Ishikawa (cell line): ENCODE data around the gene INKA2.

Experiments
- CEBPB ChIP-seq: IDR thresholded peaks from 2 replicates; pipeline ENCODE4 v1.6.1; 2012
- CREB1 ChIP-seq: IDR thresholded peaks from 2 replicates; pipeline ENCODE4 v1.6.1; 2012; ENCODE audit warnings: low read depth
- EGR1 ChIP-seq: IDR thresholded peaks from 2 replicates; pipeline ENCODE4 v1.6.1; 2012
- EP300 ChIP-seq: IDR thresholded peaks from 2 replicates; pipeline ENCODE4 v1.6.1; 2012; ENCODE audit warnings: borderline replicate concordance
- FOXM1 ChIP-seq: IDR thresholded peaks from 2 replicates; pipeline ENCODE4 v1.6.1; 2012; ENCODE audit warnings: low read depth, borderline replicate concordance
- NFIC ChIP-seq: IDR thresholded peaks from 2 replicates; pipeline ENCODE4 v1.6.1; 2012
- RAD21 ChIP-seq: IDR thresholded peaks from 2 replicates; pipeline ENCODE4 v1.6.1; 2012; ENCODE audit warnings: low read depth
- TAF1 ChIP-seq: IDR thresholded peaks from 2 replicates; pipeline ENCODE4 v1.6.1; 2012; ENCODE audit warnings: low read depth, mild to moderate bottlenecking
- TCF12 ChIP-seq: IDR thresholded peaks from 2 replicates; pipeline ENCODE4 v1.6.1; 2012; ENCODE audit warnings: low read depth
- TEAD4 ChIP-seq: IDR thresholded peaks from 2 replicates; pipeline ENCODE4 v1.6.1; 2012
- YY1 ChIP-seq: IDR thresholded peaks from 2 replicates; pipeline ENCODE4 v1.6.1; 2012; ENCODE audit warnings: low read depth
- ZBTB7A ChIP-seq: IDR thresholded peaks from 2 replicates; pipeline ENCODE4 v1.6.1; 2012; ENCODE audit warnings: low read depth
- TF ChIP-seq, protein P1 (sequence below): IDR thresholded peaks from 2 replicates; pipeline ENCODE4 v1.6.1; 2012
- TF ChIP-seq, protein P2 (sequence below): IDR thresholded peaks from 2 replicates; pipeline ENCODE4 v1.6.1; 2012; ENCODE audit warnings: low read depth, mild to moderate bottlenecking
- TF ChIP-seq, protein P3 (sequence below): IDR thresholded peaks from 2 replicates; pipeline ENCODE4 v1.6.1; 2012

The INKA2 gene

DNA sequence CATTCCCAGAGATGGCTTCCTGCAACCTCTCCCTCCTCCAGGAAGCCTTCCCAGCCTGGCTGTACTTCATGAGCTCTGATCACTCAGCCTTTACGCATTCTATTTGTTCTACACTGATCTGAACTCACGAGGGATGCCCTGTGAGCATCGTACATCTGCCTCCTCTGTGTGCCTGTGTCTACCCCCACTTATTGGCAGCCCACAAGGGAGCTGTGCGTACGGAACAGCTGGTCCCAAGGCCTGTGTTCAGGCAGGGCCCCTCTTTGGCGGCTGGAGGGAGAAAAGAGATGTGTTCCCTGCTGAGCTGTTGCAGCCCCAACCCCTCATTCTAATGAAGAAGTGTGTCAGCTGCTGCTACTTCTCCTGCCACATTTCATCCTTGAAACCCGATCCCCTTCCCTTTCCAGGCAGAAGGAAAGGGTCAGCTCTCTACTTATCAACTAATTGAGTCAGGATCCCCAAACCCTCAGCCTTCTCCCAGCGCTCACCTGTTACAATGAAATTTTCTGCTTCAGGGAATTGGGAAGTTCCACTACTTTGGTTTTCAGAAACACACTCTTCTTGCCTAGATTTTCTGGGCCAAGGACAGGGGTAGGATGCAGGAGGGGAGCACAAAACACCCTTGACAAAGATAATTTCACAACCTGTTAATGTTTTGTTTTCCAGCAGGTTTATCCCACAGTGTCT is 3.2 kb downstream of the INKA2 start:
- TF ChIP-seq ZBTB7A (no peak), YY1 (no peak), RAD21 (no peak), TCF12 (no peak), CREB1 (no peak), TEAD4 (no peak), EGR1 (no peak), EP300 (no peak)
- TF ChIP-seq, protein P1, sequence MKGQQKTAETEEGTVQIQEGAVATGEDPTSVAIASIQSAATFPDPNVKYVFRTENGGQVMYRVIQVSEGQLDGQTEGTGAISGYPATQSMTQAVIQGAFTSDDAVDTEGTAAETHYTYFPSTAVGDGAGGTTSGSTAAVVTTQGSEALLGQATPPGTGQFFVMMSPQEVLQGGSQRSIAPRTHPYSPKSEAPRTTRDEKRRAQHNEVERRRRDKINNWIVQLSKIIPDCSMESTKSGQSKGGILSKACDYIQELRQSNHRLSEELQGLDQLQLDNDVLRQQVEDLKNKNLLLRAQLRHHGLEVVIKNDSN, result no peak
- TF ChIP-seq, protein P2, sequence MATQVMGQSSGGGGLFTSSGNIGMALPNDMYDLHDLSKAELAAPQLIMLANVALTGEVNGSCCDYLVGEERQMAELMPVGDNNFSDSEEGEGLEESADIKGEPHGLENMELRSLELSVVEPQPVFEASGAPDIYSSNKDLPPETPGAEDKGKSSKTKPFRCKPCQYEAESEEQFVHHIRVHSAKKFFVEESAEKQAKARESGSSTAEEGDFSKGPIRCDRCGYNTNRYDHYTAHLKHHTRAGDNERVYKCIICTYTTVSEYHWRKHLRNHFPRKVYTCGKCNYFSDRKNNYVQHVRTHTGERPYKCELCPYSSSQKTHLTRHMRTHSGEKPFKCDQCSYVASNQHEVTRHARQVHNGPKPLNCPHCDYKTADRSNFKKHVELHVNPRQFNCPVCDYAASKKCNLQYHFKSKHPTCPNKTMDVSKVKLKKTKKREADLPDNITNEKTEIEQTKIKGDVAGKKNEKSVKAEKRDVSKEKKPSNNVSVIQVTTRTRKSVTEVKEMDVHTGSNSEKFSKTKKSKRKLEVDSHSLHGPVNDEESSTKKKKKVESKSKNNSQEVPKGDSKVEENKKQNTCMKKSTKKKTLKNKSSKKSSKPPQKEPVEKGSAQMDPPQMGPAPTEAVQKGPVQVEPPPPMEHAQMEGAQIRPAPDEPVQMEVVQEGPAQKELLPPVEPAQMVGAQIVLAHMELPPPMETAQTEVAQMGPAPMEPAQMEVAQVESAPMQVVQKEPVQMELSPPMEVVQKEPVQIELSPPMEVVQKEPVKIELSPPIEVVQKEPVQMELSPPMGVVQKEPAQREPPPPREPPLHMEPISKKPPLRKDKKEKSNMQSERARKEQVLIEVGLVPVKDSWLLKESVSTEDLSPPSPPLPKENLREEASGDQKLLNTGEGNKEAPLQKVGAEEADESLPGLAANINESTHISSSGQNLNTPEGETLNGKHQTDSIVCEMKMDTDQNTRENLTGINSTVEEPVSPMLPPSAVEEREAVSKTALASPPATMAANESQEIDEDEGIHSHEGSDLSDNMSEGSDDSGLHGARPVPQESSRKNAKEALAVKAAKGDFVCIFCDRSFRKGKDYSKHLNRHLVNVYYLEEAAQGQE, result no peak

DNA sequence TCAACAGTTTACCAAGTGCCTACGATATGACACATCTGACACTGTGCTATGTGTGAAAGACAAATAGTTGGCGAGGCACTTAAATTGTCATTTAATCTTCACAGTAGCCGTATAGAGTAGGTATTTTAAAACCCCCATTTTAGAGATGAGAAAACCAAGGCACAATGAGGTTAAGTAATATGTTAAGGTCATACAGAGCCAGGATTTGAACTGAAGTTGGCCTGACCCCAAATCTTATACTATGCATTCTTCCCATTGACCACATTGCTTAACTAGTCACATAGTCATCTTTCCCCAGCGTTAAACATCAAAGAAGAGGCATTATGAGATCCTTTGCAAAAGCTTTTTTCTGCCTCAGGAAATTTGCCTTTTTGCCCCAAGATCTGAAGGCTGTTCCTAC is 3.9 kb downstream of the INKA2 start:
- no peak for TF ChIP-seq TEAD4

DNA sequence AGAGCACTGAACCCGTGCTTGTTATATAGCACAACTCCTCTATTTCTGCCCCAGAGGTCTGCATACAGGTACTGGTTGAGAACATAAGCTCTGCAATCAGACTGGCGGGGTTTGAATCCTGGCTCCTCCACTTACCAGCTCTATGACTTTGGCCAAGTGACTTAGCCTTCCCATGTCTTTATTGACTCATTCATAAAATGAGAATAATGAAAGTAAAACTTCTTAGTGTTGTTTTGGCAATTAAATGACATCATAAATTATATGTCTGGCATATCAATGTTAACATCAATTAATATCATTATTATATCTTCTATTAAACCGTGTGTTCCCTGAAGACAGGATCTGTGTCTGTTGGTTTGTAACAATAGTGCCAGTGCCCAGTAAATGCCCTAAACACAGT is 4.3 kb downstream of the INKA2 start:
- TF ChIP-seq TAF1 (no peak), NFIC (no peak), RAD21 (no peak), TEAD4 (no peak), ZBTB7A (no peak), EGR1 (no peak)

DNA sequence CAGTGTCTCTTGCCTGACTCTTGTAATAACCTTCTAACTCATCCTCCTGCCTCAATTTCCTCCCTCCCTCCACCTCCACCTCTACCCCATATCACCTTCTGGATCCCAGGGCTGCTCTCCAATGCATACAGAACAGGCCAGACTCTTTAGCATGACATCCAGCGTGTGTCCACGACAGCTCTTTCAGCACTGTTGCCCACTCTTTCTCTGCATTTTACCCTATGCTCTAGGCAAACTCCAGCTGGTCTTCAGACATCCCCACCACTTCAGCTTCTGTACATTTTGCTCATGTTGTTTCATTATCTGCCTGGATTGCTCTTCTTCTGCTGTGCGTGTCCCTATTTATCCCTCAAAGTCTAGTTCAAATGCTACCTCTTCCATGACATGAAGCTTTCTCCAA is 4.8 kb downstream of the INKA2 start:
- TF ChIP-seq CREB1, result no peak
- no peak for TF ChIP-seq TAF1
- TF ChIP-seq, protein P1, result no peak
- TF ChIP-seq EGR1, result no peak
- TF ChIP-seq YY1, result no peak
- no peak for TF ChIP-seq NFIC
- TF ChIP-seq EP300, result no peak
- TF ChIP-seq TEAD4, result no peak

DNA sequence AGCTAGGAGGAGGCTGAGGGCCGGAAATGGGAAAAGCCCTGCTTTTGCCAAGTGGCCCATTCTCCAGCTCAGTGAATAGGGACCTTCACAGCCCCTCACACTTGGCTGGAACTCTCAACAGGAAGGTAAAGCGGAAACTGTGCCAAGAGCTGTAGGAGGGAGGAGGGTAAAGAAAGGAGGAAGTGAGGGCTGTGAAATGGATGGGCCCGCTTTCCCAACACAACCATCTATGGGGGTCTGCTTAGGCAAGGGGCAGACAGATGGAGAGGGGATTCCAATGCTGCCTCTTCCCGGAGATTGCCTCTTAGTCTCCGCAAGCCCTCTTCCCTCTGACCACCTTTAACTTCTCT is 5.2 kb downstream of the INKA2 start:
- TF ChIP-seq CREB1 (no peak), FOXM1 (no peak), EGR1 (no peak), RAD21 (no peak), TCF12 (no peak)
- TF ChIP-seq, protein P2, result no peak

DNA sequence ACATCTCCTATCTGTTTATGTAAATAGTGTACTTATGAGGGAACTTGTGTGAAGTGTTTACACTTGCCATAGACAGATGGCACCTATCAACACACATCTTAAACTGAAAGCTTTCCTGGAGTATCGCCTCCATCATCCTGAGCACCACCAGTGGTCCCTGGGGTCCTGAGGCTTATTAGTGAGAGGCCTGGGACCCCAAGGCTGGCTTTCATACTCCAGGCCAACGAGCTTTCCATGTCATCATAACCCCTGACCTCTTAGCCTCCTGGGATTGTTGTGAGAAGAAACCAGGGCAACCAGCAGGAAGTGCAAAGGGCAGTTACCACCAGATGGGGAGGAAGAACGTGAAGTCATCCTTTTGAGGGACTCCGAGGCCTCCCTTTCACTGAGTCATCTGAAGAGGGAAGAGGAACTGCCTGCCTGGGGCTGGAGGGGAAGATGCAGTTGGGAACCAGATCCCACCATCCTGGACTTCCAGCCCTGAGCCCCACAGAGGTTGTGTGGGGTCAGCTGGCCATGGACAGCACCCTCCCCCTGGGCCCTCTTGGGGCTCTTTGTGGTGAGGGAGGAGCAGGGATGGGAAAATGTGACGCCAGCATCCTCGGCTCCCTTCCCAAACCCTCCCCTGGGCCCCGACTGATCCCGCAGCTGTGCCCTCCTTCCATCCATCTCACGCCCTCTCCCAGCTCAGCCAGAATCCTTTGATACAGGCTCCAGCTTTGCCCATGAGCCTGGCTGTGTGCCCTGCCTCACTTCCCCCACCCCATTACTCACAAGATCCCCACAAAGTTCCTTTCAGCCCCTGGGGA is 5.8 kb downstream of the INKA2 start:
- no peak for TF ChIP-seq NFIC
- TF ChIP-seq CEBPB, result no peak
- TF ChIP-seq RAD21, result no peak
- no peak for TF ChIP-seq EGR1
- TF ChIP-seq ZBTB7A, result no peak
- TF ChIP-seq, protein P3, sequence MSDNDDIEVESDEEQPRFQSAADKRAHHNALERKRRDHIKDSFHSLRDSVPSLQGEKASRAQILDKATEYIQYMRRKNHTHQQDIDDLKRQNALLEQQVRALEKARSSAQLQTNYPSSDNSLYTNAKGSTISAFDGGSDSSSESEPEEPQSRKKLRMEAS, result no peak
- TF ChIP-seq TAF1, result no peak
- TF ChIP-seq EP300, result no peak
- no peak for TF ChIP-seq YY1
- TF ChIP-seq TEAD4, result no peak
- no peak for TF ChIP-seq FOXM1
- TF ChIP-seq, protein P2, result no peak
- no peak for TF ChIP-seq CREB1
- no peak for TF ChIP-seq TCF12
- TF ChIP-seq, protein P1, result no peak
